Left lung (tissue), 10 donors: ENCODE data around the gene HLA-DQB1. TPM values are rescaled to one million over a fixed set of nuclear protein-coding genes. Genes with fewer than 3 reads are reported as not detected.

Experiments
- ATAC-seq: fragments of 200-7000 bp; cut with Tn5 transposase; one replicate; pipeline ENCODE4 v1.9.1; 2020; ENCODE audit warnings: moderate library complexity
- DNase-seq, 4 donors: peaks; one replicate each; pipeline ENCODE4 v3.0.0-alpha.2; 2013 to 2020
- H3K27ac ChIP-seq, 2 donors: fragments of 200-600 bp; sonication (generic) in 1 of 2; one replicate each; pipeline versions ENCODE4 v1.5.0 to v1.8.0; 2020 to 2021
- H3K27me3 ChIP-seq, 2 donors: fragments of 200-600 bp; sonication (generic) in 1 of 2; one replicate each; pipeline versions ENCODE4 v1.5.0 to v1.8.0; 2020 to 2021
- H3K36me3 ChIP-seq, 2 donors: fragments of 200-600 bp; sonication (generic) in 1 of 2; one replicate each; pipeline versions ENCODE4 v1.5.0 to v1.8.0; 2020 to 2021
- H3K4me1 ChIP-seq, 2 donors: fragments of 200-600 bp; one replicate each; pipeline ENCODE4 v1.8.0; 2021
- H3K4me3 ChIP-seq, 2 donors: fragments of 200-600 bp; sonication (generic) in 1 of 2; one replicate each; pipeline versions ENCODE4 v1.5.0 to v1.8.0; 2020 to 2021; ENCODE audit warnings: mild to moderate bottlenecking in 1 of 2
- H3K9me3 ChIP-seq, 2 donors: fragments of 200-600 bp; sonication (generic) in 1 of 2; one replicate each; pipeline versions ENCODE4 v1.5.0 to v1.8.0; 2020 to 2021
- intact Hi-C, 2 donors: fragments of 100-400 bp; cut with DNase I; formaldehyde crosslinking; loops; one replicate each; pipeline versions ENCODE4 v1.11.2 to v1.14.2; 2022
- polyA plus RNA-seq, 6 donors: library from polyadenylated mRNA; unstranded; fragments of 120-200 nt; gene quantifications; one replicate each; pipeline ENCODE4 v1.2.1, GENCODE V29; 2013; ENCODE audit not compliant: insufficient read length in 6 of 6
- total RNA-seq, 2 donors: library from RNA; stranded (reverse); fragmentation: NEBNext Ultra II Directional; extraction: Animal tissue kit (Norgen Biotek cat#: 25700); gene quantifications; one replicate each; pipeline ENCODE4 v1.2.1, GENCODE V29; 2021
- TF ChIP-seq, protein P1 (sequence below), 2 donors: fragments of 200-600 bp; sonication (generic) in 1 of 2; IDR thresholded peaks; one replicate each; pipeline versions ENCODE4 v1.5.0 to v1.8.0; 2021; ENCODE audit warnings: antibody characterized with exemption in 2 of 2
- donor health status: DM: no; HTN: yes; CAD: no.
- donor health status: DM: no; HTN: no; CAD: no.

HLA-DQB1 gene
- total and polyA plus RNA-seq, 8 donors: 2.8 to 172 (median 6.8) TPM

- Histone ChIP-seq H3K9me3 (peaks cover 0 to 5% of the 10 kb centered on the region in 2 donors), H3K27me3 (no peaks in the 10 kb centered on the region), H3K4me1 (peaks cover 0 to 11% of the 10 kb centered on the region in 2 donors), H3K4me3 (no peak overlapping the region), H3K27ac (no peak overlapping the region), H3K36me3 (no peaks in the 10 kb centered on the region)
- intact Hi-C loops: no loop called here
- no peak for DNase-seq
- TF ChIP-seq, protein P1, sequence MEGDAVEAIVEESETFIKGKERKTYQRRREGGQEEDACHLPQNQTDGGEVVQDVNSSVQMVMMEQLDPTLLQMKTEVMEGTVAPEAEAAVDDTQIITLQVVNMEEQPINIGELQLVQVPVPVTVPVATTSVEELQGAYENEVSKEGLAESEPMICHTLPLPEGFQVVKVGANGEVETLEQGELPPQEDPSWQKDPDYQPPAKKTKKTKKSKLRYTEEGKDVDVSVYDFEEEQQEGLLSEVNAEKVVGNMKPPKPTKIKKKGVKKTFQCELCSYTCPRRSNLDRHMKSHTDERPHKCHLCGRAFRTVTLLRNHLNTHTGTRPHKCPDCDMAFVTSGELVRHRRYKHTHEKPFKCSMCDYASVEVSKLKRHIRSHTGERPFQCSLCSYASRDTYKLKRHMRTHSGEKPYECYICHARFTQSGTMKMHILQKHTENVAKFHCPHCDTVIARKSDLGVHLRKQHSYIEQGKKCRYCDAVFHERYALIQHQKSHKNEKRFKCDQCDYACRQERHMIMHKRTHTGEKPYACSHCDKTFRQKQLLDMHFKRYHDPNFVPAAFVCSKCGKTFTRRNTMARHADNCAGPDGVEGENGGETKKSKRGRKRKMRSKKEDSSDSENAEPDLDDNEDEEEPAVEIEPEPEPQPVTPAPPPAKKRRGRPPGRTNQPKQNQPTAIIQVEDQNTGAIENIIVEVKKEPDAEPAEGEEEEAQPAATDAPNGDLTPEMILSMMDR (IDR thresholded peaks at IDR 0.05): no peak
- no peak for ATAC-seq
Measured at GRCh38 chr6:32617751-32618150, 48.7 kb downstream of the HLA-DQB1 start.

DNA sequence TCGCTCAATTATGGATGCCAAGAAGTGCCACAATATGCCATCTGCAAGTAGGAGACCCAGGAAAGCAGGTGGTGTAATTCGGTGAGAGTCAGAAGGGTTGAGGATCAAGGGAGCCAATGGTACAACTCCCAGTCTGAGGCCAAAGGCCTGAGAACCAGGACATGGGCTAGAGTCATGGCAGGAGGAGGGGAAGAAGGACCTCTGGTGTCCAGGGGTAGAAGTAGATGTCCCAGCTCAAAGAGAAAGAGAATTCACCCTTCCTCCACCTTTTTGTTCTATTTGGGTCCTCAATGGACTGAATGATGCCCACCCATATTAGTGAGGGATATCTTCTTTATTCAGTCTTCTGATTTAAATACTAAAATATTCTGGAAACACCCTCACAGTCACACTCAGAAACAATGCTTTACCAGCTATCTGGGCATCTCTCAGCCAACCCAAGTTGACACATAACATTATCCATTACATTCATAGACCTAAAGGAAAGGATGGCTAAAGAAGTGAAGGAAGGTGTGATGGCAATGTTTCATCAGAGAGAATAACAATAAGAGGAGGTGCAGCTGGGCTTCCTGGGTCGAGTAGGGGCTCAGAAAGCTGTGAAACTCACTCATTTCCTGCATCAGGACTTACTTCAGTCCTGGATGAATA is 50.4 kb downstream of the HLA-DQB1 start:
- H3K27me3 ChIP-seq: no peaks in the 10 kb centered on the region
- H3K4me3 ChIP-seq: no peak overlapping the region
- no peak for DNase-seq
- TF ChIP-seq, protein P1 (IDR thresholded peaks at IDR 0.05): no peak
- no peaks in the 10 kb centered on the region for H3K4me1 ChIP-seq
- no peak for ATAC-seq
- no peaks in the 10 kb centered on the region for H3K36me3 ChIP-seq
- no peak overlapping the region for H3K27ac ChIP-seq
- H3K9me3 ChIP-seq: peaks cover 0 to 5% of the 10 kb centered on the region in 2 donors
- intact Hi-C loops: no loop called here

DNA sequence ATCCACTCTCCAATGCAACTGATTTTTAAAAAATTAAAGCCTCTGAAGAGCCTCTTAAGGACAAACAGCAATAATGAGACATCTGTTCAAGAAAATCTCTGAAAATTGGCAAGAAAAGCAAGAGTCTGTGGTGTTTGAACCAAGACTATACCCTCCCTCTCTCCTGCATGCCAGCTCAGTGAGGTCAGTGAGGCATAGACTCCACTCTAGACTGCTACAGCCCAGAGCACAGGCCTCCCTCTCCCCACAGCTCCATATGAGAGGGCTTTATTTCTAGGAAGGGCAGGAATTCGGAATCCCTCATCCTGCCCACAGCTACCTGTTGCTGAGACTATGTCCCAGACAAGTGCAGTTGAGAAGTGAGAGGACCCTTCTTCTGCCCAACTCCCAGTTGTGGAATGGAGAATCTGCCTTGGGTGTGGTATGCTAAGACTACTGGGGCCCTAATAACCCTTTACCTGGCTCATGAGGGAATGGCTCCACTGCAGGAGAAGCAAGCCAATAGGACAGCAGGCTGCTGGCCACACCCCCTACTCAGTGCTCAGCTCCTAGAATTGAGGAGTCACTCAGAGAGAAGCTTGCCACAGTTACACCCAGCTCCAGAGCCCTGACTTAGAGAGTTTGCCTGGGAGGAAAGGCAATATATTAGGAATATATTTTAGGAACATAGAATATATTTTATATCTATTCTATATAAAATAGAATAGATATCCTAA is 51.9 kb downstream of the HLA-DQB1 start:
- H3K9me3 ChIP-seq: peaks cover 0 to 5% of the 10 kb centered on the region in 2 donors
- ATAC-seq (peak; percentile 81), DNase-seq (peak in 1 of 4 donors; percentile 40)
- H3K27ac ChIP-seq: no peak overlapping the region
- intact Hi-C loops: no loop called here
- H3K27me3 ChIP-seq: no peaks in the 10 kb centered on the region
- TF ChIP-seq, protein P1 (IDR thresholded peaks at IDR 0.05): no peak
- H3K4me3 ChIP-seq: no peak overlapping the region
- H3K36me3 ChIP-seq: no peaks in the 10 kb centered on the region
- H3K4me1 ChIP-seq: peaks cover 0 to 9% of the 10 kb centered on the region in 2 donors

DNA sequence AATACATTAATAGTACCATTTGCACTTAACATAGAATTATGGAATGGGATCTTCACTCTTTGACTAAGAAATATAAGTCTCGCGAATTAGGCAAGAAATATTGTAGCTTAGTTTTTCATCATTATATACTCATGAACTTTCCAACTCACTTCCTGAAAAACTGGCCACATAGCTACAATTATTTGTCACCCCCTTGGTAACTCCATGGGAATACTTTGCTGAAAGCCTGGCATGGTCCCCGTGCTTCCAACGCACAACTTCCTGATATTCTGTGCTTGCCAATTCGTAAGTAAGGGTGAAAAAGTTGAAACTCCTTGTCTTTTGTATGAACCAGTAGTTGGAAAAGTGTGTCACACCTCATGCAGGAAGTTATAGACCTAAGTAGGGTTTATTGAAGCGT is 53.0 kb downstream of the HLA-DQB1 start:
- Histone ChIP-seq H3K9me3 (peaks cover 0 to 5% of the 10 kb centered on the region in 2 donors), H3K4me3 (no peak overlapping the region), H3K27ac (peak overlapping the region in 1 of 2 donors; percentile 38), H3K4me1 (peaks cover 0 to 20% of the 10 kb centered on the region in 2 donors), H3K27me3 (no peaks in the 10 kb centered on the region), H3K36me3 (no peaks in the 10 kb centered on the region)
- intact Hi-C loops: no loop called here
- TF ChIP-seq, protein P1 (IDR thresholded peaks at IDR 0.05): no peak
- ATAC-seq (no peak), DNase-seq (no peak)

DNA sequence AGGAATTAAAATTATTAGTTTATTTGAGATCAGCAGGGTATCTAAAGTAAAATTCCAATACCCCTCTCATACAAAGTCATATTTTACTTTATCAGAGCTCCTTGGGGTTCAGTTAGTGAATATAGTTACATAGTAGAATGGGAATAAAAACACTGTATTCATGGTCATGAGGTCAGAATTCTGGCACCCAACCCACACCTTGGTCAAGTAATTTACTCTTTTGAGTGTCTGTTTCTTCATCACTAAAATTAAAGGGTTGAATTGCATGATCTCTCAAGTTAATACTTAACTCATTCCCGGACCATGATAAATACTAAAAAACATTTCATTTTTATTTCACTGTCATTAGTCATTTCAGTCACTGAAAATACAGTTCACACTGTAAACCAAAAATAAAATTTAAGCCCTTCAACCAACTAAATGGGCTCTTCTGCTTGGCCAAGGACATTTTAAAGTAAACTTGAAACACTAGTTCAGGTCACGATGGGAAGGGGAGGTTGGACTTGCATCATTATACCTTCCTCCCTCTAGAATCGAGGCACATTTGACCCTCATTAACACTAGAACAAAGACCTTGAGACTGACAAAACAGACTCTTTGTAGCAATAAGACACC is 55.7 kb downstream of the HLA-DQB1 start:
- Histone ChIP-seq H3K9me3 (no peaks in the 10 kb centered on the region), H3K27ac (peak overlapping the region; percentile 61 to 86), H3K36me3 (no peaks in the 10 kb centered on the region), H3K4me1 (peaks cover 0 to 27% of the 10 kb centered on the region in 2 donors), H3K27me3 (no peaks in the 10 kb centered on the region), H3K4me3 (no peak overlapping the region)
- intact Hi-C loops: no loop called here
- TF ChIP-seq, protein P1 (IDR thresholded peaks at IDR 0.05): no peak
- DNase-seq (no peak), ATAC-seq (peak; percentile 33)
